GM12878 (cell line): Measurements from ENCODE around the gene TEKT5. TPM values are rescaled to one million over a fixed set of nuclear protein-coding genes. Genes with fewer than 3 reads are reported as not detected.

ENCODE experiments used
- ATAC-seq: fragments of 200-7000 bp; cut with Tn5 transposase; 3 replicates; pipeline ENCODE4 v1.9.1; 2020; ENCODE audit warnings: mild to moderate bottlenecking, moderate library complexity
- BruUV-seq: library from RNA; stranded (reverse); fragments of 400-500 nt; replicated peaks from 2 replicates; lab custom pipeline; 2021; lab: Mats Ljungman, UMichigan
- CTCF ChIA-PET: fragments of 300-600 bp; sonication (Branson Sonifier 250); formaldehyde crosslinking; extraction: SDS; loops from one replicate; lab custom pipeline; 2021; ENCODE audit warnings: inconsistent platforms; lab: Yijun Ruan, JAX
- POLR2A ChIA-PET: fragments of 350-600 bp; formaldehyde crosslinking; extraction: SDS; loops from one replicate; lab custom pipeline; 2021; ENCODE audit warnings: inconsistent platforms; lab: Charles Lee
- RAD21 ChIA-PET: fragments of 300-600 bp; sonication (Branson Sonifier 250); formaldehyde crosslinking; loops from one replicate; lab custom pipeline; 2023; ENCODE audit warnings: antibody characterized with exemption; ENCODE audit not compliant: unreplicated experiment; lab: Charles Lee
- SMC1A ChIA-PET: fragments of 300-600 bp; sonication (Branson Sonifier 250); formaldehyde crosslinking; loops from one replicate; lab custom pipeline; 2023; ENCODE audit not compliant: unreplicated experiment, uncharacterized antibody; lab: Charles Lee
- DNase-seq: peaks from one replicate; pipeline ENCODE4 v3.0.0-alpha.2; 2011; ENCODE audit warnings: low read depth, low spot score
- FAIRE-seq: peaks from 3 replicates; lab custom pipeline; 2011; peaks lifted over from hg19 to GRCh38; lab: Jason Lieb, UNC
- H2AFZ ChIP-seq: 2 replicates; pipeline ENCODE4 v1.6.0; 2011; ENCODE audit warnings: low read depth, low read length, control low read depth; ENCODE audit not compliant: control insufficient read depth
- H3K27ac ChIP-seq: 2 replicates; pipeline ENCODE4 v1.5.1; 2011; ENCODE audit warnings: control low read depth; ENCODE audit not compliant: control insufficient read depth, insufficient read depth
- H3K27me3 ChIP-seq, 2 experiments: replicated peaks in 1 of 2; 2 replicates each; pipeline versions ENCODE4 v1.6.0 to v1.6.1; 2011; ENCODE audit warnings: low read length in 1 of 2; ENCODE audit not compliant: control insufficient read depth in 2 of 2, insufficient read depth in 2 of 2
- H3K36me3 ChIP-seq, 2 experiments: 2 replicates each; pipeline ENCODE4 v1.5.1; 2011; ENCODE audit warnings: low read length in 1 of 2; ENCODE audit not compliant: control insufficient read depth in 2 of 2, insufficient read depth in 2 of 2
- H3K4me1 ChIP-seq: 2 replicates; pipeline ENCODE4 v1.6.1; 2011; ENCODE audit warnings: mild to moderate bottlenecking, low read length, moderate library complexity, mixed read lengths; ENCODE audit not compliant: control insufficient read depth, insufficient read depth
- H3K4me2 ChIP-seq: 2 replicates; pipeline ENCODE4 v1.6.0; 2011; ENCODE audit warnings: control low read depth; ENCODE audit not compliant: control insufficient read depth, insufficient read depth
- H3K4me3 ChIP-seq: fragments of 200-600 bp; sonication (generic); 2 replicates; pipeline ENCODE4 v1.5.1; 2016
- H3K79me2 ChIP-seq: 2 replicates; pipeline ENCODE4 v1.6.0; 2011; ENCODE audit warnings: low read length; ENCODE audit not compliant: control insufficient read depth, insufficient read depth
- H3K9ac ChIP-seq: 2 replicates; pipeline ENCODE4 v1.8.0; 2011; ENCODE audit warnings: low read length, control low read depth, mixed read lengths; ENCODE audit not compliant: control insufficient read depth, insufficient read depth
- H3K9me3 ChIP-seq: replicated peaks from 3 replicates; pipeline ENCODE4 v1.5.1; 2011; ENCODE audit warnings: mild to moderate bottlenecking, low read length; ENCODE audit not compliant: control insufficient read depth, insufficient read depth
- H4K20me1 ChIP-seq: 2 replicates; pipeline ENCODE4 v1.6.0; 2011; ENCODE audit not compliant: control insufficient read depth, insufficient read depth
- ESRRA ChIP-seq: IDR thresholded peaks from 2 replicates; pipeline ENCODE4 v1.6.1; 2012; ENCODE audit warnings: mild to moderate bottlenecking, low read length, improper control_type of control experiment
- FOS ChIP-seq: IDR thresholded peaks from 3 replicates; pipeline ENCODE4 v1.6.1; 2011; ENCODE audit warnings: borderline replicate concordance; ENCODE audit not compliant: insufficient read length; ENCODE audit errors: extremely low read depth
- NFIC ChIP-seq: IDR thresholded peaks from 2 replicates; pipeline ENCODE4 v1.6.1; 2012; ENCODE audit warnings: low read depth, mild to moderate bottlenecking, inconsistent platforms, low read length, moderate library complexity
- RELA ChIP-seq: fragments of 450-650 bp; IDR thresholded peaks from 2 replicates; pipeline ENCODE4 v1.8.0; 2014; ENCODE audit warnings: borderline replicate concordance; ENCODE audit not compliant: partially characterized antibody
- SMAD5 ChIP-seq: IDR thresholded peaks from 2 replicates; pipeline ENCODE4 v1.6.1; 2016; ENCODE audit warnings: antibody characterized with exemption, low read depth
- SPI1 ChIP-seq: IDR thresholded peaks from 2 replicates; pipeline ENCODE4 v1.6.1; 2011; ENCODE audit warnings: low read depth, mild to moderate bottlenecking, low read length, moderate library complexity, borderline replicate concordance; ENCODE audit not compliant: insufficient read depth
- ZNF274 ChIP-seq: IDR thresholded peaks from one replicate; pipeline ENCODE4 v1.8.0; 2011; ENCODE audit not compliant: insufficient read length, insufficient read depth
- ZNF384 ChIP-seq: IDR thresholded peaks from 2 replicates; pipeline ENCODE4 v1.6.1; 2012; ENCODE audit warnings: low read depth, mild to moderate bottlenecking, low read length, improper control_type of control experiment, borderline replicate concordance
- ZNF622 ChIP-seq: fragments of 450-650 bp; IDR thresholded peaks from 2 replicates; pipeline ENCODE4 v1.6.1; 2017; ENCODE audit warnings: mild to moderate bottlenecking, inconsistent platforms
- ZSCAN29 ChIP-seq: fragments of 450-650 bp; IDR thresholded peaks from 2 replicates; pipeline ENCODE4 v1.6.1; 2017; ENCODE audit warnings: mild to moderate bottlenecking, moderate library complexity
- WGBS: methylation state at CpG from one replicate; pipeline ENCODE4 v1.1.6; 2016; ENCODE audit warnings: low lambda C conversion rate; ENCODE audit not compliant: insufficient replicate concordance, insufficient coverage; ENCODE audit errors: missing lambda C conversion rate; 5-methylcytosine and 5-hydroxymethylcytosine counted together
- in situ Hi-C: fragments of 300-500 bp; cut with MboI; formaldehyde crosslinking; loops from 9 replicates; pipeline ENCODE4 v1.14.3; 2018; ENCODE audit warnings: mixed read lengths
- intact Hi-C: fragments of 100-400 bp; cut with micrococcal nuclease; formaldehyde crosslinking; loops from one replicate; pipeline ENCODE4 v1.14.2; 2022; ENCODE audit not compliant: unreplicated experiment
- polyA plus RNA-seq, 11 experiments: library from polyadenylated mRNA; depleted of rRNA in 4 of 11; unstranded in 6 of 11; stranded (reverse) in 5 of 11; fragments of >200 nt; fragmentation: Nextera tagmentation in 4 of 11; fragmentation: Illumina TruSeq in 1 of 11; extraction: Ambion mirVana in 4 of 11; extraction: Trizol in 1 of 11; gene quantifications; 1 replicate in 1 of 11; 2 replicates in 10 of 11; pipeline versions ENCODE4 v1.2.1 to v1.2.3, GENCODE V29; 2011 to 2016; ENCODE audit warnings: inconsistent platforms in 2 of 11, missing spikeins in 2 of 11, low read depth in 1 of 11
- total RNA-seq, 4 experiments: library from RNA; depleted of rRNA in 3 of 4; stranded (reverse); fragments of >200 nt in 3 of 4; fragmentation: Illumina TruSeq in 1 of 4; extraction: Trizol in 1 of 4; gene quantifications; 2 replicates each; pipeline versions ENCODE4 v1.2.1 to v1.2.3, GENCODE V29; 2013 to 2021
- TF ChIP-seq, protein P1 (sequence below): fragments of 450-650 bp; formaldehyde crosslinking; IDR thresholded peaks from 2 replicates; pipeline ENCODE4 v1.5.0; 2022; ENCODE audit warnings: mild to moderate bottlenecking, missing genetic modification characterization
- TF ChIP-seq, protein P2 (sequence below): fragments of 450-650 bp; IDR thresholded peaks from 2 replicates; pipeline ENCODE4 v1.6.1; 2017; ENCODE audit warnings: mild to moderate bottlenecking, low read depth, inconsistent platforms; ENCODE audit not compliant: poor library complexity, severe bottlenecking
- TF ChIP-seq, protein P3 (sequence below): IDR thresholded peaks from 2 replicates; pipeline ENCODE4 v1.6.1; 2012; ENCODE audit warnings: mild to moderate bottlenecking, low read depth, low read length

The TEKT5 gene
- total and polyA plus RNA-seq, 10 of the 15 experiments (the other 5 are each of a cell fraction or from before 2014, with no cell fraction given), result 0.19 to 2.2 (median 0.68) TPM; not detected in 1

DNA sequence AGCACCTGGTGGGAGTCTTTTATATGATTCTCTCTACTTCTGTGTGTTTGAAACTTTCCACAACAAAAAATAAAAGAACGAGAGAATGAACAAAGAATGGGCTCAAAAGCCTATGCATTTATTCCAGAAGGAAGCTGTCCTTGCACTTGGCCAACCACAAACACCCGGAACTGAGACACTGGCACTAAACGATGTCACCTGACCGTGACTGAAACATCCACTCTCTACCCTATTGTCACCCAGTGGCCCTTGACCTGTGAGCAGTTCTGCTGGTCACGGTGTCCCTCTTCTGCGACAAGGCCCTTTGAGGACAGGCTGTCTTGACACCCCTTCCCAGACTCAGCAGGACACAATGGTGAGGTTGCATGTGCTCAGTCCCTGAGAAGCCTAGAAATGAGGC lies 56.6 kb downstream of the TEKT5 start:
- Histone ChIP-seq H3K4me3 (no peak overlapping the region), H4K20me1 (no peaks in the 10 kb centered on the region), H3K79me2 (no peaks in the 10 kb centered on the region), H3K9ac (no peak overlapping the region), H3K27ac (no peak overlapping the region), H3K27me3 (no peaks in the 10 kb centered on the region; a peak in 1 of 4 replicates), H3K9me3 (no peaks in the 10 kb centered on the region; the same call in 2 of the 3 replicates), H2AFZ (no peak overlapping the region), H3K36me3 (no peaks in the 10 kb centered on the region), H3K4me2 (no peak overlapping the region), H3K4me1 (no peaks in the 10 kb centered on the region)
- no peak for FAIRE-seq
- no peak for DNase-seq
- ChIA-PET POLR2A (no interaction called here), RAD21 (no interaction called here), CTCF (no interaction called here), SMC1A (no interaction called here)
- ATAC-seq, result no peak
- in situ Hi-C loops (no loop called here), intact Hi-C loops (no loop called here)
- BruUV-seq, result no TSS peak
- 28% methylated on average over 6 of the region's 6 CpGs for WGBS
- TF ChIP-seq ESRRA, result no peak
- no peak for TF ChIP-seq SPI1
- TF ChIP-seq, protein P1, sequence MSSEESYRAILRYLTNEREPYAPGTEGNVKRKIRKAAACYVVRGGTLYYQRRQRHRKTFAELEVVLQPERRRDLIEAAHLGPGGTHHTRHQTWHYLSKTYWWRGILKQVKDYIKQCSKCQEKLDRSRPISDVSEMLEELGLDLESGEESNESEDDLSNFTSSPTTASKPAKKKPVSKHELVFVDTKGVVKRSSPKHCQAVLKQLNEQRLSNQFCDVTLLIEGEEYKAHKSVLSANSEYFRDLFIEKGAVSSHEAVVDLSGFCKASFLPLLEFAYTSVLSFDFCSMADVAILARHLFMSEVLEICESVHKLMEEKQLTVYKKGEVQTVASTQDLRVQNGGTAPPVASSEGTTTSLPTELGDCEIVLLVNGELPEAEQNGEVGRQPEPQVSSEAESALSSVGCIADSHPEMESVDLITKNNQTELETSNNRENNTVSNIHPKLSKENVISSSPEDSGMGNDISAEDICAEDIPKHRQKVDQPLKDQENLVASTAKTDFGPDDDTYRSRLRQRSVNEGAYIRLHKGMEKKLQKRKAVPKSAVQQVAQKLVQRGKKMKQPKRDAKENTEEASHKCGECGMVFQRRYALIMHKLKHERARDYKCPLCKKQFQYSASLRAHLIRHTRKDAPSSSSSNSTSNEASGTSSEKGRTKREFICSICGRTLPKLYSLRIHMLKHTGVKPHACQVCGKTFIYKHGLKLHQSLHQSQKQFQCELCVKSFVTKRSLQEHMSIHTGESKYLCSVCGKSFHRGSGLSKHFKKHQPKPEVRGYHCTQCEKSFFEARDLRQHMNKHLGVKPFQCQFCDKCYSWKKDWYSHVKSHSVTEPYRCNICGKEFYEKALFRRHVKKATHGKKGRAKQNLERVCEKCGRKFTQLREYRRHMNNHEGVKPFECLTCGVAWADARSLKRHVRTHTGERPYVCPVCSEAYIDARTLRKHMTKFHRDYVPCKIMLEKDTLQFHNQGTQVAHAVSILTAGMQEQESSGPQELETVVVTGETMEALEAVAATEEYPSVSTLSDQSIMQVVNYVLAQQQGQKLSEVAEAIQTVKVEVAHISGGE (CRISPR knock-in tag), result no peak
- no peak for TF ChIP-seq RELA
- no peak for TF ChIP-seq FOS
- TF ChIP-seq, protein P2, sequence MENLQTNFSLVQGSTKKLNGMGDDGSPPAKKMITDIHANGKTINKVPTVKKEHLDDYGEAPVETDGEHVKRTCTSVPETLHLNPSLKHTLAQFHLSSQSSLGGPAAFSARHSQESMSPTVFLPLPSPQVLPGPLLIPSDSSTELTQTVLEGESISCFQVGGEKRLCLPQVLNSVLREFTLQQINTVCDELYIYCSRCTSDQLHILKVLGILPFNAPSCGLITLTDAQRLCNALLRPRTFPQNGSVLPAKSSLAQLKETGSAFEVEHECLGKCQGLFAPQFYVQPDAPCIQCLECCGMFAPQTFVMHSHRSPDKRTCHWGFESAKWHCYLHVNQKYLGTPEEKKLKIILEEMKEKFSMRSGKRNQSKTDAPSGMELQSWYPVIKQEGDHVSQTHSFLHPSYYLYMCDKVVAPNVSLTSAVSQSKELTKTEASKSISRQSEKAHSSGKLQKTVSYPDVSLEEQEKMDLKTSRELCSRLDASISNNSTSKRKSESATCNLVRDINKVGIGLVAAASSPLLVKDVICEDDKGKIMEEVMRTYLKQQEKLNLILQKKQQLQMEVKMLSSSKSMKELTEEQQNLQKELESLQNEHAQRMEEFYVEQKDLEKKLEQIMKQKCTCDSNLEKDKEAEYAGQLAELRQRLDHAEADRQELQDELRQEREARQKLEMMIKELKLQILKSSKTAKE, result no peak
- TF ChIP-seq, protein P3, sequence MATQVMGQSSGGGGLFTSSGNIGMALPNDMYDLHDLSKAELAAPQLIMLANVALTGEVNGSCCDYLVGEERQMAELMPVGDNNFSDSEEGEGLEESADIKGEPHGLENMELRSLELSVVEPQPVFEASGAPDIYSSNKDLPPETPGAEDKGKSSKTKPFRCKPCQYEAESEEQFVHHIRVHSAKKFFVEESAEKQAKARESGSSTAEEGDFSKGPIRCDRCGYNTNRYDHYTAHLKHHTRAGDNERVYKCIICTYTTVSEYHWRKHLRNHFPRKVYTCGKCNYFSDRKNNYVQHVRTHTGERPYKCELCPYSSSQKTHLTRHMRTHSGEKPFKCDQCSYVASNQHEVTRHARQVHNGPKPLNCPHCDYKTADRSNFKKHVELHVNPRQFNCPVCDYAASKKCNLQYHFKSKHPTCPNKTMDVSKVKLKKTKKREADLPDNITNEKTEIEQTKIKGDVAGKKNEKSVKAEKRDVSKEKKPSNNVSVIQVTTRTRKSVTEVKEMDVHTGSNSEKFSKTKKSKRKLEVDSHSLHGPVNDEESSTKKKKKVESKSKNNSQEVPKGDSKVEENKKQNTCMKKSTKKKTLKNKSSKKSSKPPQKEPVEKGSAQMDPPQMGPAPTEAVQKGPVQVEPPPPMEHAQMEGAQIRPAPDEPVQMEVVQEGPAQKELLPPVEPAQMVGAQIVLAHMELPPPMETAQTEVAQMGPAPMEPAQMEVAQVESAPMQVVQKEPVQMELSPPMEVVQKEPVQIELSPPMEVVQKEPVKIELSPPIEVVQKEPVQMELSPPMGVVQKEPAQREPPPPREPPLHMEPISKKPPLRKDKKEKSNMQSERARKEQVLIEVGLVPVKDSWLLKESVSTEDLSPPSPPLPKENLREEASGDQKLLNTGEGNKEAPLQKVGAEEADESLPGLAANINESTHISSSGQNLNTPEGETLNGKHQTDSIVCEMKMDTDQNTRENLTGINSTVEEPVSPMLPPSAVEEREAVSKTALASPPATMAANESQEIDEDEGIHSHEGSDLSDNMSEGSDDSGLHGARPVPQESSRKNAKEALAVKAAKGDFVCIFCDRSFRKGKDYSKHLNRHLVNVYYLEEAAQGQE, result no peak
- TF ChIP-seq ZSCAN29, result no peak
- no peak for TF ChIP-seq ZNF384
- no peak for TF ChIP-seq NFIC
- no peak for TF ChIP-seq ZNF274
- no peak for TF ChIP-seq ZNF622
- TF ChIP-seq SMAD5, result no peak
